Measurements from ENCODE around the gene TNKS2.
"Not testable (repeated sequence)": the region's sequence is repeated elsewhere in the genome, so short reads cannot be mapped to it uniquely, and the experiment has no call there.

TNKS2 gene

GRCh38 chr10:91879515-91880170 is 81.4 kb downstream of the TNKS2 start:
- no peak for DNase-seq

- DNase-seq: no peak
These were observed 82.1 kb downstream of the TNKS2 start for GRCh38 chr10:91880310-91880709.

- DNase-seq: no peak
These were observed 85.6 kb downstream of the TNKS2 start for GRCh38 chr10:91883549-91884444.

GRCh38 chr10:91884536-91884935 is 86.3 kb downstream of the TNKS2 start:
- DNase-seq: no peak

- DNase-seq: no peak
These were observed 87.3 kb downstream of the TNKS2 start for GRCh38 chr10:91885362-91886079.

GRCh38 chr10:91886954-91887271 is 88.7 kb downstream of the TNKS2 start:
- no peak for DNase-seq

GRCh38 chr10:91887272-91888076 is 89.2 kb downstream of the TNKS2 start:
- no peak for DNase-seq

- DNase-seq: no peak
These were observed 93.1 kb downstream of the TNKS2 start for GRCh38 chr10:91891125-91892001.

GRCh38 chr10:91893051-91893450 is 94.8 kb downstream of the TNKS2 start:
- no peak for DNase-seq

- not testable (repeated sequence) for DNase-seq
These were observed 96.0 kb downstream of the TNKS2 start for GRCh38 chr10:91894261-91894685.

- DNase-seq: no peak
These were observed 98.1 kb downstream of the TNKS2 start for GRCh38 chr10:91896212-91896756.

- no peak for DNase-seq
These were observed 99.2 kb downstream of the TNKS2 start for GRCh38 chr10:91897421-91897820.

- DNase-seq: peak; percentile 72
These were observed 103.8 kb downstream of the TNKS2 start for GRCh38 chr10:91901784-91902677.

- DNase-seq: no peak
These were observed 108.9 kb downstream of the TNKS2 start for GRCh38 chr10:91907033-91907594.

GRCh38 chr10:91907914-91908336 is 109.7 kb downstream of the TNKS2 start:
- no peak for DNase-seq

- peak; percentile 86 for DNase-seq
These were observed 110.3 kb downstream of the TNKS2 start for GRCh38 chr10:91908337-91909116.

- DNase-seq: peak; percentile 87
These were observed 111.0 kb downstream of the TNKS2 start, which contains the start of gene FGFBP3 for GRCh38 chr10:91909117-91909677. FGFBP3 (minus strand) TSS chr10:91909486; CDS start chr10:91908969, 517 bp downstream.

GRCh38 chr10:91910467-91910866 is 112.2 kb downstream of the TNKS2 start:
- no peak for DNase-seq
